GM18873 (cell line): ENCODE measurements around the gene CENPH.
"Not testable (repeated sequence)": the region's sequence is repeated elsewhere in the genome, so short reads cannot be mapped to it uniquely, and the experiment has no call there.

Experiments used
- ATAC-seq: cut with Tn5 transposase; IDR thresholded peaks from one replicate; pipeline ENCODE4 v1.9.1; 2021; ENCODE audit warnings: mild to moderate bottlenecking, moderate library complexity, moderate number of reproducible peaks; ENCODE audit not compliant: unreplicated experiment, low FRiP score

The CENPH gene

GRCh38 chr5:69242215-69242927 is 53.0 kb downstream of the CENPH start:
- no peak for ATAC-seq

GRCh38 chr5:69245031-69245430 is 55.6 kb downstream of the CENPH start:
- ATAC-seq = no peak

GRCh38 chr5:69248019-69248418 is 58.6 kb downstream of the CENPH start:
- no peak for ATAC-seq

GRCh38 chr5:69250593-69250992 is 61.2 kb downstream of the CENPH start:
- ATAC-seq = no peak

- no peak for ATAC-seq
Measured at GRCh38 chr5:69252437-69252836, 63.1 kb downstream of the CENPH start.

- ATAC-seq = not testable (repeated sequence)
Measured at GRCh38 chr5:69255940-69256339, 66.6 kb downstream of the CENPH start.

GRCh38 chr5:69257577-69257976 is 68.2 kb downstream of the CENPH start:
- ATAC-seq = no peak
